Right atrium auricular region (tissue), 2 donors: ENCODE data around the gene MDC1. TPM values are rescaled to one million over a fixed set of nuclear protein-coding genes. Genes with fewer than 3 reads are reported as not detected.

Experiments
- DNase-seq: peaks from one replicate; pipeline ENCODE4 v3.0.0-alpha.2; 2019; ENCODE audit warnings: low spot score
- H3K27ac ChIP-seq, 2 donors: fragments of 200-600 bp; sonication (generic); 1 replicate in 1 of 2; 2 replicates in 1 of 2; pipeline ENCODE4 v1.5.1; 2016 to 2019
- H3K27me3 ChIP-seq, 2 donors: fragments of 200-600 bp; sonication (generic); one replicate each; pipeline versions ENCODE4 v1.5.1 to v1.6.0; 2017 to 2019
- H3K36me3 ChIP-seq: fragments of 200-600 bp; sonication (generic); one replicate; pipeline ENCODE4 v1.5.1; 2016
- H3K4me1 ChIP-seq, 2 donors: fragments of 200-600 bp; sonication (generic); one replicate each; pipeline versions ENCODE4 v1.5.1 to v1.6.0; 2017 to 2019
- H3K4me3 ChIP-seq, 2 donors: fragments of 200-600 bp; sonication (generic); 1 replicate in 1 of 2; 2 replicates in 1 of 2; pipeline ENCODE4 v1.5.1; 2017 to 2019; ENCODE audit warnings: mild to moderate bottlenecking in 1 of 2, moderate library complexity in 1 of 2
- H3K9me3 ChIP-seq, 2 donors: fragments of 200-600 bp; sonication (generic); one replicate each; pipeline ENCODE4 v1.5.1; 2019
- total RNA-seq, 2 donors: library from RNA; depleted of rRNA; stranded (reverse); fragments of >200 nt; gene quantifications; one replicate each; pipeline ENCODE4 v1.1.0, GENCODE V29; 2016
- TF ChIP-seq, protein P1 (sequence below), 2 donors: fragments of 200-600 bp; sonication (generic); IDR thresholded peaks; one replicate each; pipeline ENCODE4 v1.5.1; 2019; ENCODE audit warnings: antibody characterized with exemption in 2 of 2

MDC1 gene
- total RNA-seq, 2 donors from 2014 or later, result 6.7 to 12.3 TPM

DNA sequence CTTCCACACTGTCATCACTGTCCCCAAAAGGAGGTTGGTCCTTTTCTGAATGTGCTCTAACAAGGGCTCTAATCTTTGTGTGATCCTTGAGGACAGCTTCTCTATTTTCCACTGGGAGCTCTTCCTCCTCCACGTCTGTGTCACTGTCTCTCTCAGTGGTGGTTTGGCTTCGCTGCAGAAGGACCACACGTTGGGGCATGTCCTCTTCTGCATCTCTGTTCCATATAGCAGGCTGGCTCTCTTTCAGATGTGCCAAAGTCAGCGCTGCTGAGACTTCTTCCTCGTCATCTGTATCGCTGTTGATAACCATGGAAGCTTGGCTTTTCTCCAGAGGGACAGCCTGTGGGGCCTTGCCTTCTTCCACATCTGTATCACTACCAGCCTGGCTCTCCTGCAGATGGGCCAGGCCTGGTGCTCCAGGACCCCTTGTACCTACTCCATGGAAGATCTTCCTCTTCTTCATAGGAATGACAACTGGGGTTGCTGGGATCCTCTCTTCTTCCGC lies 4.6 kb downstream of the MDC1 start:
- TF ChIP-seq, protein P1, sequence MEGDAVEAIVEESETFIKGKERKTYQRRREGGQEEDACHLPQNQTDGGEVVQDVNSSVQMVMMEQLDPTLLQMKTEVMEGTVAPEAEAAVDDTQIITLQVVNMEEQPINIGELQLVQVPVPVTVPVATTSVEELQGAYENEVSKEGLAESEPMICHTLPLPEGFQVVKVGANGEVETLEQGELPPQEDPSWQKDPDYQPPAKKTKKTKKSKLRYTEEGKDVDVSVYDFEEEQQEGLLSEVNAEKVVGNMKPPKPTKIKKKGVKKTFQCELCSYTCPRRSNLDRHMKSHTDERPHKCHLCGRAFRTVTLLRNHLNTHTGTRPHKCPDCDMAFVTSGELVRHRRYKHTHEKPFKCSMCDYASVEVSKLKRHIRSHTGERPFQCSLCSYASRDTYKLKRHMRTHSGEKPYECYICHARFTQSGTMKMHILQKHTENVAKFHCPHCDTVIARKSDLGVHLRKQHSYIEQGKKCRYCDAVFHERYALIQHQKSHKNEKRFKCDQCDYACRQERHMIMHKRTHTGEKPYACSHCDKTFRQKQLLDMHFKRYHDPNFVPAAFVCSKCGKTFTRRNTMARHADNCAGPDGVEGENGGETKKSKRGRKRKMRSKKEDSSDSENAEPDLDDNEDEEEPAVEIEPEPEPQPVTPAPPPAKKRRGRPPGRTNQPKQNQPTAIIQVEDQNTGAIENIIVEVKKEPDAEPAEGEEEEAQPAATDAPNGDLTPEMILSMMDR (IDR thresholded peaks at IDR 0.05), result no peak
- H3K27ac ChIP-seq, result no peak overlapping the region
- DNase-seq, result no peak
- no peaks in the 10 kb centered on the region for H3K9me3 ChIP-seq
- H3K36me3 ChIP-seq, result peaks cover 62% of the 10 kb centered on the region
- H3K4me1 ChIP-seq, result peaks cover 0 to 9% of the 10 kb centered on the region in 2 donors
- no peak overlapping the region for H3K4me3 ChIP-seq
- no peaks in the 10 kb centered on the region for H3K27me3 ChIP-seq

DNA sequence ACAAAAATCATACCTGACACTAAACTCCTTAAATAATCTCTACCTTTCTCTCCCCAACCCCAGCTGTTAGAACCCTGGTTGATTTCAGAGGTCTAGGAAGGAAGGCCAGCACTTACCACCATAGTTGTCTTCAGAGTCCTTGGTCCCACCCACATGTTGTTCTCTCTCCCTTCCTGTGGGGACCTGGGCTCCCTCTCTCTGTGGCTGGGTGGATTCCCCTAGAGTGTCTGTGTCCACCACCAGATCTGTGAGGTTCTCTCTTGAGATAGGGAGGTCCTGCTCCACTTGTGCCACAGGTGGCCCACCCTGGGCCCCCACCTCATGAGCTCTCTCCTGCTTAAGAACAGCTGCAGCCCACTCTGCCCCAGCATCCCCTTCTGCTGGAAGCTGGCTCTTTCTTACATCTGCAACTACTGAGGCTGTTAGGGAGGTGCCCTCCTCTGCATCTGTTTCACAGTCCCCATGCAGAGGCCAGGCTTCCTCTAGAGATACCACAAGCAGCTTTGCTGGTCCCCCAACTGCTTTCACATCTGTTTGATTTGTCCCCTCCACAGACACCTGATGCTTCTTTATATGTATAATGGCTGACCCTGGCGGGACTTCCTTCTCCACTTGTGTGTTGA lies 5.2 kb downstream of the MDC1 start:
- DNase-seq, result no peak
- H3K27me3 ChIP-seq, result no peaks in the 10 kb centered on the region
- peaks cover 64% of the 10 kb centered on the region for H3K36me3 ChIP-seq

DNA sequence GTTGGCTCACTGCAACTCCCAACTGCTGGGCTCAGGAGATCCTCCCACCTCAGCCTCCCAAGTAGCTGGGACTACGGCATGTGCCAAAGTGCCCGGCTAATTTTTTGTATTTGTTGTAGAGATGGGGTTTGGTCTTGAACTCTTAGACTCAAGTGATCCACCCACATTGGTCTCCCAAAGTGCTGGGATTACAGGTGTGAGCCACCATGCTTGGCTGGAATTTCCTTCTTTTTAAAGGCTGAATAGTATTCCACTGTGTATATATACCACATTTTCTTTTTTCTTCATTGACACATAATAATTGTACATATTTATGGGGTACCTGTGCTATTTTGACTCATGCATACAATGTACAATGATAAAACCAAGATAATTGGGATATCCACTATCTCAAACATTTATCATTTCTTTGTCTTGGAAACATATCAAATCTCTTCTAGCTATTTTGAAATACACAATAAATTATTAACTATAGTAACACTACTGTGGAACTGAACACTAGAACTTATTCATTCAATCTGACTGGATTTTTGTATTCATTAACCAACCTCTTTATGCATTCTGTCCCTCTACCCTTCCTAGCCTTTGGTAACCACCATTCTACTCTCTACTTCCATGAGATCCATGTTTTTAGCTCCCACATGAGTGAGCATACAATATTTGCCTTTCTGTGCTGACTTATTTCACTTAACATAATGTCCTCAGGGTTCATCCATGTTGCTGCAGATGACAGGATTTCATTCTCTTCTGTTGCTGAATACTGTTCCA lies 7.8 kb downstream of the MDC1 start:
- Histone ChIP-seq H3K4me3 (no peak overlapping the region), H3K4me1 (peaks cover 0 to 10% of the 10 kb centered on the region in 2 donors), H3K9me3 (no peaks in the 10 kb centered on the region), H3K27ac (no peak overlapping the region), H3K27me3 (no peaks in the 10 kb centered on the region), H3K36me3 (peaks cover 64% of the 10 kb centered on the region)
- no peak for DNase-seq
- TF ChIP-seq, protein P1 (IDR thresholded peaks at IDR 0.05), result no peak

More for the DNA sequence above, 5.2 kb downstream of the MDC1 start:
- H3K27ac ChIP-seq, result no peak overlapping the region
- H3K4me3 ChIP-seq, result no peak overlapping the region
- TF ChIP-seq, protein P1 (IDR thresholded peaks at IDR 0.05), result no peak
- peaks cover 0 to 9% of the 10 kb centered on the region in 2 donors for H3K4me1 ChIP-seq
- H3K9me3 ChIP-seq, result no peaks in the 10 kb centered on the region

DNA sequence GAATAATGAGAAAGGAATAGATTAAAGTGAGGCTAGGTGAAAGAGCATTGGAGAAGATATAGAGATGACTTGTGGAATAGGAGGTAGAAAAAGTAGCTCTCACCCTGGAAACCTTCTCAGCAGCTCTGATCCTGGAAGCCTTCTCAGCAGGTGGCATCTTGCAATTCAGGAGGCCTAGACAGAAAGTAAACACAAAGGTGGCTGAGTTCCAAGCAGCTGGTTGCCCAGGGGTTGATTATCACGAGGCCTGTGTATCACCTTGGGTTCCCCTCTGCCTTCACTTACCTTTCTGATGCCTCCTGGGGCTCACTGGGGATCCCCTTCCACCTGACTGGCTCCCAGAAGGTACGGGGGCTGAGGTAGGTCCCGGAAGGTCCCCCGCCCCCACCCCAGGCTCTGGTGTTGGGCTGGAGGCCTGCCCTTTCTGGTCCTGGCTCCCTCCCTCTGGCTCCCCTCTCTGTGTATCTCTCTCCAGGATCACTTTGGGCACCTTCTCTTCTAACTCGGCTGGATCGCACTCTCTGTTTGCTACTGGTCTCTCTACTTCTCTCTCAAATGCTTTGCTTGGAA lies 9.7 kb downstream of the MDC1 start:
- no peak overlapping the region for H3K27ac ChIP-seq
- no peak overlapping the region for H3K4me3 ChIP-seq
- peaks cover 0 to 10% of the 10 kb centered on the region in 2 donors for H3K4me1 ChIP-seq
- peaks cover 60% of the 10 kb centered on the region for H3K36me3 ChIP-seq
- no peak for DNase-seq
- no peaks in the 10 kb centered on the region for H3K27me3 ChIP-seq
- H3K9me3 ChIP-seq, result no peaks in the 10 kb centered on the region
- TF ChIP-seq, protein P1 (IDR thresholded peaks at IDR 0.05), result no peak

DNA sequence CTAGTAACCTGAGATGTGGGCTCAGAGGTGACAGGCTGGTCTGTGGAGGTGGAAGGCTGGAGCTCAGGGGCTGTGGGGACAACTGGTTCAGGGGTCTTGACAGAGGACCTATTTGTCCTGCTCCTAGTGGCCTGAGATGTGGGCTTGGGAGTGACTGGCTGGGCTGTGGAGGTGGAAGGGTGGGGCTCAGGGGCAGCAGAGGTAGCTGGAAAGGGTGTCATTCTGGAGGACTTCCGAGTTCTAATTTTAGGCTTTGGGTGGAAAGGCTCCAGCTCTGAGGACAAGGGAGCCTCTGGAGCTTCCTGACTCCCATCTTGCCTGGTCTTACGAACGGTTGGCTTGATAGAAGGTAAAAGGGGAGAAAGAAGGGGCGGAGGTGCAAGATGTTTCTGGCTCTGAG lies 11.5 kb downstream of the MDC1 start:
- Histone ChIP-seq H3K9me3 (no peaks in the 10 kb centered on the region), H3K4me3 (no peak overlapping the region), H3K27me3 (no peaks in the 10 kb centered on the region), H3K27ac (peak overlapping the region; percentile 35 to 55), H3K36me3 (peaks cover 43% of the 10 kb centered on the region), H3K4me1 (peaks cover 0 to 10% of the 10 kb centered on the region in 2 donors)
- DNase-seq, result no peak
- TF ChIP-seq, protein P1 (IDR thresholded peaks at IDR 0.05), result no peak
